ENCODE data around the gene DOP1A.

Gene DOP1A

GRCh38 chr6:83083476-83083875, 16.0 kb downstream of the DOP1A start:
- no peak for DNase-seq

GRCh38 chr6:83086751-83087150, 19.3 kb downstream of the DOP1A start:
- DNase-seq, result no peak

- no peak for DNase-seq
Observed at GRCh38 chr6:83092756-83093399, 25.4 kb downstream of the DOP1A start.

GRCh38 chr6:83096791-83097190, 29.3 kb downstream of the DOP1A start:
- DNase-seq, result no peak

GRCh38 chr6:83097204-83097603, 29.7 kb downstream of the DOP1A start:
- DNase-seq, result no peak

GRCh38 chr6:83097675-83098074, 30.2 kb downstream of the DOP1A start:
- no peak for DNase-seq

GRCh38 chr6:83098589-83098988, 31.1 kb downstream of the DOP1A start:
- DNase-seq, result no peak

GRCh38 chr6:83108378-83108777, 40.9 kb downstream of the DOP1A start:
- no peak for DNase-seq

- DNase-seq, result no peak
Observed at GRCh38 chr6:83113258-83113657, 45.8 kb downstream of the DOP1A start.

GRCh38 chr6:83114164-83114563, 46.7 kb downstream of the DOP1A start:
- no peak for DNase-seq

GRCh38 chr6:83117802-83118201, 50.3 kb downstream of the DOP1A start:
- DNase-seq, result no peak

- DNase-seq, result no peak
Observed at GRCh38 chr6:83119742-83120300, 52.4 kb downstream of the DOP1A start.

GRCh38 chr6:83124553-83124952, 57.1 kb downstream of the DOP1A start:
- no peak for DNase-seq

GRCh38 chr6:83125425-83125824, 58.0 kb downstream of the DOP1A start:
- DNase-seq, result no peak

GRCh38 chr6:83126223-83126622, 58.8 kb downstream of the DOP1A start:
- no peak for DNase-seq

- DNase-seq, result no peak
Observed at GRCh38 chr6:83126807-83127206, 59.3 kb downstream of the DOP1A start.

- DNase-seq, result no peak
Observed at GRCh38 chr6:83127258-83127657, 59.8 kb downstream of the DOP1A start.

GRCh38 chr6:83127976-83128375, 60.5 kb downstream of the DOP1A start:
- DNase-seq, result no peak

- no peak for DNase-seq
Observed at GRCh38 chr6:83132121-83132520, 64.7 kb downstream of the DOP1A start.

- DNase-seq, result no peak
Observed at GRCh38 chr6:83138118-83138722, 70.7 kb downstream of the DOP1A start.

GRCh38 chr6:83138758-83139157, 71.3 kb downstream of the DOP1A start:
- no peak for DNase-seq

GRCh38 chr6:83151114-83151513, 83.6 kb downstream of the DOP1A start:
- no peak for DNase-seq

GRCh38 chr6:83152913-83153312, 85.4 kb downstream of the DOP1A start:
- no peak for DNase-seq

- DNase-seq, result no peak
Observed at GRCh38 chr6:83153883-83154521, 86.5 kb downstream of the DOP1A start.

All from stimulated activated naive CD4-positive, alpha-beta T cell (primary cell).